GM12878 (cell line): Measurements from ENCODE around the gene METAP1. TPM values are rescaled to one million over a fixed set of nuclear protein-coding genes. Genes with fewer than 3 reads are reported as not detected.

ENCODE experiments used
- ATAC-seq: fragments of 200-7000 bp; cut with Tn5 transposase; 3 replicates; pipeline ENCODE4 v1.9.1; 2020; ENCODE audit warnings: mild to moderate bottlenecking, moderate library complexity
- BruUV-seq: library from RNA; stranded (reverse); fragments of 400-500 nt; replicated peaks from 2 replicates; lab custom pipeline; 2021; lab: Mats Ljungman, UMichigan
- CTCF ChIA-PET: fragments of 300-600 bp; sonication (Branson Sonifier 250); formaldehyde crosslinking; extraction: SDS; loops from one replicate; lab custom pipeline; 2021; ENCODE audit warnings: inconsistent platforms; lab: Yijun Ruan, JAX
- POLR2A ChIA-PET: fragments of 350-600 bp; formaldehyde crosslinking; extraction: SDS; loops from one replicate; lab custom pipeline; 2021; ENCODE audit warnings: inconsistent platforms; lab: Charles Lee
- RAD21 ChIA-PET: fragments of 300-600 bp; sonication (Branson Sonifier 250); formaldehyde crosslinking; loops from one replicate; lab custom pipeline; 2023; ENCODE audit warnings: antibody characterized with exemption; ENCODE audit not compliant: unreplicated experiment; lab: Charles Lee
- SMC1A ChIA-PET: fragments of 300-600 bp; sonication (Branson Sonifier 250); formaldehyde crosslinking; loops from one replicate; lab custom pipeline; 2023; ENCODE audit not compliant: unreplicated experiment, uncharacterized antibody; lab: Charles Lee
- DNase-seq: peaks from one replicate; pipeline ENCODE4 v3.0.0-alpha.2; 2011; ENCODE audit warnings: low read depth, low spot score
- FAIRE-seq: peaks from 3 replicates; lab custom pipeline; 2011; peaks lifted over from hg19 to GRCh38; lab: Jason Lieb, UNC
- H2AFZ ChIP-seq: 2 replicates; pipeline ENCODE4 v1.6.0; 2011; ENCODE audit warnings: low read depth, low read length, control low read depth; ENCODE audit not compliant: control insufficient read depth
- H3K27ac ChIP-seq: 2 replicates; pipeline ENCODE4 v1.5.1; 2011; ENCODE audit warnings: control low read depth; ENCODE audit not compliant: control insufficient read depth, insufficient read depth
- H3K27me3 ChIP-seq, 2 experiments: replicated peaks in 1 of 2; 2 replicates each; pipeline versions ENCODE4 v1.6.0 to v1.6.1; 2011; ENCODE audit warnings: low read length in 1 of 2; ENCODE audit not compliant: control insufficient read depth in 2 of 2, insufficient read depth in 2 of 2
- H3K36me3 ChIP-seq, 2 experiments: 2 replicates each; pipeline ENCODE4 v1.5.1; 2011; ENCODE audit warnings: low read length in 1 of 2; ENCODE audit not compliant: control insufficient read depth in 2 of 2, insufficient read depth in 2 of 2
- H3K4me1 ChIP-seq: 2 replicates; pipeline ENCODE4 v1.6.1; 2011; ENCODE audit warnings: mild to moderate bottlenecking, low read length, moderate library complexity, mixed read lengths; ENCODE audit not compliant: control insufficient read depth, insufficient read depth
- H3K4me2 ChIP-seq: 2 replicates; pipeline ENCODE4 v1.6.0; 2011; ENCODE audit warnings: control low read depth; ENCODE audit not compliant: control insufficient read depth, insufficient read depth
- H3K4me3 ChIP-seq: fragments of 200-600 bp; sonication (generic); 2 replicates; pipeline ENCODE4 v1.5.1; 2016
- H3K79me2 ChIP-seq: 2 replicates; pipeline ENCODE4 v1.6.0; 2011; ENCODE audit warnings: low read length; ENCODE audit not compliant: control insufficient read depth, insufficient read depth
- H3K9ac ChIP-seq: 2 replicates; pipeline ENCODE4 v1.8.0; 2011; ENCODE audit warnings: low read length, control low read depth, mixed read lengths; ENCODE audit not compliant: control insufficient read depth, insufficient read depth
- H3K9me3 ChIP-seq: replicated peaks from 3 replicates; pipeline ENCODE4 v1.5.1; 2011; ENCODE audit warnings: mild to moderate bottlenecking, low read length; ENCODE audit not compliant: control insufficient read depth, insufficient read depth
- H4K20me1 ChIP-seq: 2 replicates; pipeline ENCODE4 v1.6.0; 2011; ENCODE audit not compliant: control insufficient read depth, insufficient read depth
- ASH2L ChIP-seq: fragments of 300-600, 200-600 bp; sonication (generic); IDR thresholded peaks from 2 replicates; pipeline ENCODE4 v1.6.1; 2017; ENCODE audit warnings: low read depth, mild to moderate bottlenecking, borderline replicate concordance
- BMI1 ChIP-seq: fragments of 450-650 bp; IDR thresholded peaks from 2 replicates; pipeline ENCODE4 v1.6.1; 2016; ENCODE audit warnings: mild to moderate bottlenecking, moderate library complexity, borderline replicate concordance
- EED ChIP-seq: sonication (generic); IDR thresholded peaks from 2 replicates; pipeline ENCODE4 v1.6.1; 2016; ENCODE audit warnings: antibody characterized with exemption, low read depth
- EP300 ChIP-seq, 2 experiments: fragments of 150-350 bp in 1 of 2; IDR thresholded peaks; 2 replicates each; pipeline ENCODE4 v1.6.1; 2011 to 2012; ENCODE audit warnings: low read depth in 2 of 2, low read length in 2 of 2, borderline replicate concordance in 1 of 2, improper control_type of control experiment in 1 of 2, inconsistent platforms in 1 of 2; ENCODE audit not compliant: control insufficient read depth in 1 of 2
- FOXK2 ChIP-seq: fragments of 450-650 bp; IDR thresholded peaks from 2 replicates; pipeline ENCODE4 v1.6.1; 2017; ENCODE audit warnings: mild to moderate bottlenecking, moderate library complexity
- NBN ChIP-seq: fragments of 450-650 bp; IDR thresholded peaks from 2 replicates; pipeline ENCODE4 v1.6.1; 2016
- PAX5 ChIP-seq: IDR thresholded peaks from 2 replicates; pipeline ENCODE4 v1.6.1; 2011; ENCODE audit warnings: low read depth, low read length, borderline replicate concordance
- SIX5 ChIP-seq: IDR thresholded peaks from 2 replicates; pipeline ENCODE4 v1.6.1; 2011; ENCODE audit warnings: mild to moderate bottlenecking, low read depth, low read length, moderate library complexity; ENCODE audit not compliant: severe bottlenecking
- SRF ChIP-seq, 2 experiments: IDR thresholded peaks; 2 replicates each; pipeline ENCODE4 v1.6.1; 2011; ENCODE audit warnings: low read depth in 2 of 2, low read length in 2 of 2, mild to moderate bottlenecking in 1 of 2, moderate library complexity in 1 of 2
- SUPT20H ChIP-seq: IDR thresholded peaks from 2 replicates; pipeline ENCODE4 v1.6.1; 2011; ENCODE audit warnings: low read depth, mild to moderate bottlenecking, low read length, moderate library complexity, borderline replicate concordance; ENCODE audit not compliant: control insufficient read depth
- ZBTB11 ChIP-seq: fragments of 450-650 bp; formaldehyde crosslinking; IDR thresholded peaks from 2 replicates; pipeline ENCODE4 v1.5.0; 2022; ENCODE audit warnings: mild to moderate bottlenecking, missing genetic modification characterization
- ZNF207 ChIP-seq: fragments of 450-650 bp; IDR thresholded peaks from 2 replicates; pipeline ENCODE4 v1.6.1; 2014; ENCODE audit warnings: antibody characterized with exemption, mild to moderate bottlenecking, borderline replicate concordance
- ZNF217 ChIP-seq: fragments of 450-650 bp; IDR thresholded peaks from 2 replicates; pipeline ENCODE4 v1.6.1; 2017; ENCODE audit warnings: antibody characterized with exemption, mild to moderate bottlenecking
- WGBS: methylation state at CpG from one replicate; pipeline ENCODE4 v1.1.6; 2016; ENCODE audit warnings: low lambda C conversion rate; ENCODE audit not compliant: insufficient replicate concordance, insufficient coverage; ENCODE audit errors: missing lambda C conversion rate; 5-methylcytosine and 5-hydroxymethylcytosine counted together
- in situ Hi-C: fragments of 300-500 bp; cut with MboI; formaldehyde crosslinking; loops from 9 replicates; pipeline ENCODE4 v1.14.3; 2018; ENCODE audit warnings: mixed read lengths
- intact Hi-C: fragments of 100-400 bp; cut with micrococcal nuclease; formaldehyde crosslinking; loops from one replicate; pipeline ENCODE4 v1.14.2; 2022; ENCODE audit not compliant: unreplicated experiment
- polyA plus RNA-seq, 11 experiments: library from polyadenylated mRNA; depleted of rRNA in 4 of 11; unstranded in 6 of 11; stranded (reverse) in 5 of 11; fragments of >200 nt; fragmentation: Nextera tagmentation in 4 of 11; fragmentation: Illumina TruSeq in 1 of 11; extraction: Ambion mirVana in 4 of 11; extraction: Trizol in 1 of 11; gene quantifications; 1 replicate in 1 of 11; 2 replicates in 10 of 11; pipeline versions ENCODE4 v1.2.1 to v1.2.3, GENCODE V29; 2011 to 2016; ENCODE audit warnings: inconsistent platforms in 2 of 11, missing spikeins in 2 of 11, low read depth in 1 of 11
- total RNA-seq, 4 experiments: library from RNA; depleted of rRNA in 3 of 4; stranded (reverse); fragments of >200 nt in 3 of 4; fragmentation: Illumina TruSeq in 1 of 4; extraction: Trizol in 1 of 4; gene quantifications; 2 replicates each; pipeline versions ENCODE4 v1.2.1 to v1.2.3, GENCODE V29; 2013 to 2021

Gene METAP1
- total and polyA plus RNA-seq, 10 of the 15 experiments (the other 5 are each of a cell fraction or from before 2014, with no cell fraction given), result 22.7 to 71.4 (median 45.1) TPM

DNA sequence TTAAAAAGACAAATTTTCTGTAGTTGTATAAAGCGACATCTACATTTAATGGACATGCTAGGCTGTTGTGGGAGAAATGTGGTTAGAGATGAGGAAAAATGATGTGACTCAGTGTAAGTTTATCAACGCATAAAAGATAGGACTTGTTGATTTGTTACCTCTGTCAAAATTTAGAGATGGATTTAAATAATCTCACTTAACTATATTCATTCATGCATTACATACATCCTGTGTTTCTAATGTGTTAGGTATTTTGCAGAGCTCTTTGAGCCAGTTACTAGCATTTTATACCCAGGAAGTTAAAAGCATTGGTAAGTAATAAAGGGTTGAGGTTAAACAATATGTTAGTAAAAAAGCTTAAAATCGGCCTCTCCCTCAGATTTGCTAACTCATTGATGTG, 34.3 kb downstream of the METAP1 start:
- ATAC-seq, result no peak
- no peak for DNase-seq
- ChIA-PET POLR2A (no interaction called here), CTCF (interaction anchor here (0.6 to 2.3 kb wide), 5 partner anchors 26 to 562 kb away, joined by 4 to 19 read pairs (median 5); partner anchors contain the start of gene METAP1), RAD21 (interaction anchor here (0.9 to 3.7 kb wide), 4 partner anchors 26 to 34 kb away, joined by 3 to 19 read pairs (median 4); partner anchors contain the start of gene METAP1), SMC1A (interaction anchor here (1.2 to 2.2 kb wide), 5 partner anchors 8 to 27 kb away, joined by 3 to 15 read pairs (median 5); no protein-coding TSS in a partner anchor)
- no peak for TF ChIP-seq ZNF207
- no peak for TF ChIP-seq BMI1
- no peak for TF ChIP-seq FOXK2
- no peak for TF ChIP-seq EED
- TF ChIP-seq SRF (IDR thresholded peaks at IDR 0.05; ENCODE audit: low read depth in 2 of 2, low read length in 2 of 2), result no peak
- H3K79me2 ChIP-seq, result peaks cover 15% of the 10 kb centered on the region
- no peak overlapping the region for H3K27ac ChIP-seq
- H3K9ac ChIP-seq, result no peak overlapping the region
- no peaks in the 10 kb centered on the region for H4K20me1 ChIP-seq
- no peak overlapping the region for H2AFZ ChIP-seq
- peaks cover 4% of the 10 kb centered on the region; the same call in 1 of the 2 replicates for H3K4me1 ChIP-seq
- H3K4me3 ChIP-seq, result no peak overlapping the region
- 99% methylated on average over 3 of the region's 3 CpGs for WGBS
- H3K27me3 ChIP-seq, result no peaks in the 10 kb centered on the region
- BruUV-seq, result TSS peak; percentile 30
- in situ Hi-C loops (no loop called here), intact Hi-C loops (no loop called here)
- FAIRE-seq, result no peak
- no peak overlapping the region for H3K4me2 ChIP-seq
- H3K9me3 ChIP-seq, result no peaks in the 10 kb centered on the region
- no peaks in the 10 kb centered on the region; a peak in 1 of 4 replicates for H3K36me3 ChIP-seq

DNA sequence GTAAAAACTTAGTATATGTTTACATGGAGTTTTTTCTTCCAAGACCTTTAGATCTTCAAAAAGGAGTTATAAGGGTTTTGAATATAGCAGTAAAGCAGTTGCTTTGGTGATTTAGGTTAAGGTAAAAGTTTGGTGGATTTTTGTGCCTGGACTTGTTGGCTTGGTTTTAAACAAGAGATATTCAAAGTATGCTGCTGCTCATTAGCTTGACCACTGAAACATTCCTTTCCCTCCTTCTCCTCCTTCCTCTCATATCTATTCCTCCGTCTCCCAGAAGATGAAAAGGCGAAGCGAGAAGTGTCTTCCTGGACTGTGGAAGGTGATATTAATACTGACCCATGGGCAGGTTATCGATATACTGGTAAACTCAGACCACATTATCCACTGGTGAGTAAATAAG, 38.4 kb downstream of the METAP1 start:
- WGBS, result 94% methylated on average over 4 of the region's 4 CpGs
- BruUV-seq, result no TSS peak
- no peaks in the 10 kb centered on the region for H4K20me1 ChIP-seq
- DNase-seq, result no peak
- intact Hi-C loops, result no loop called here
- no peak for FAIRE-seq
- peaks cover 1% of the 10 kb centered on the region; the same call in 1 of the 2 replicates for H3K79me2 ChIP-seq
- peaks cover 2% of the 10 kb centered on the region; the same call in 1 of the 2 replicates for H3K4me1 ChIP-seq
- H3K9ac ChIP-seq, result no peak overlapping the region
- H3K4me2 ChIP-seq, result no peak overlapping the region
- ChIA-PET POLR2A (no interaction called here), RAD21 (interaction anchor here (1.6 to 1.7 kb wide), 2 partner anchors 22 to 39 kb away, joined by 5 read pairs; partner anchors contain the start of gene METAP1), CTCF (interaction anchor here (0.7 to 3.0 kb wide), 3 partner anchors 22 to 1167 kb away, joined by 3 to 8 read pairs (median 4); partner anchors contain the start of gene ADH5), SMC1A (no interaction called here)
- TF ChIP-seq PAX5 (no peak), ZNF217 (no peak), ASH2L (no peak), SUPT20H (no peak), ZBTB11 (CRISPR knock-in tag) (no peak), EP300 (IDR thresholded peaks at IDR 0.05; ENCODE audit: borderline replicate concordance in 1 of 2, control insufficient read depth in 1 of 2, low read depth in 2 of 2, low read length in 2 of 2) (no peak), SIX5 (no peak), NBN (no peak)
- no peak overlapping the region for H3K27ac ChIP-seq
- no peak for ATAC-seq
- in situ Hi-C loops, result no loop called here
- no peaks in the 10 kb centered on the region for H3K27me3 ChIP-seq
- no peak overlapping the region for H2AFZ ChIP-seq
- no peaks in the 10 kb centered on the region; a peak in 1 of 4 replicates for H3K36me3 ChIP-seq
- H3K9me3 ChIP-seq, result no peaks in the 10 kb centered on the region; the same call in 2 of the 3 replicates
- H3K4me3 ChIP-seq, result no peak overlapping the region
